Measurements from ENCODE around the gene GLIPR1L2.
"Not testable (repeated sequence)": the region's sequence is repeated elsewhere in the genome, so short reads cannot be mapped to it uniquely, and the experiment has no call there.

The GLIPR1L2 gene

DNA sequence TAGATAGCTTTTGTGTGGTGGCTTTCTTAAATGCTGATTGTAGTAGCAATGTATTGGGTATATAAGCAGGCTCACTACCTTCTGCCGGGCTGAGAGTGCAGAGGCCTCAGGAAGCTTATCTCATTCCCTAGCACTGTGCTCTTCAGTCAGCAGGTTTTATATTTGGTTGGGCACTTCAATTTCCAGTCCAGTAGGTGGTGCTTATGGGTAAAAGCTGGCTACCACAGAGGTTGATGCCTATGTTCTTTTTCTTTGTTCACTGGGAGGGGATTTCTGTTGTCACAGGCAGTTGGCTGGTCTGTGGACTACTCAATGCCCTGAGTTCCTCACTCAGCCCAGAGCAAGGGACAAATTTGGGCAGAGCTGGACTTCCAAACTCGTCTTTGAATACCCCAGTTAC is 46.7 kb downstream of the GLIPR1L2 start:
- DNase-seq (ENCODE audit: low read depth in 2 of 2): no peak

DNA sequence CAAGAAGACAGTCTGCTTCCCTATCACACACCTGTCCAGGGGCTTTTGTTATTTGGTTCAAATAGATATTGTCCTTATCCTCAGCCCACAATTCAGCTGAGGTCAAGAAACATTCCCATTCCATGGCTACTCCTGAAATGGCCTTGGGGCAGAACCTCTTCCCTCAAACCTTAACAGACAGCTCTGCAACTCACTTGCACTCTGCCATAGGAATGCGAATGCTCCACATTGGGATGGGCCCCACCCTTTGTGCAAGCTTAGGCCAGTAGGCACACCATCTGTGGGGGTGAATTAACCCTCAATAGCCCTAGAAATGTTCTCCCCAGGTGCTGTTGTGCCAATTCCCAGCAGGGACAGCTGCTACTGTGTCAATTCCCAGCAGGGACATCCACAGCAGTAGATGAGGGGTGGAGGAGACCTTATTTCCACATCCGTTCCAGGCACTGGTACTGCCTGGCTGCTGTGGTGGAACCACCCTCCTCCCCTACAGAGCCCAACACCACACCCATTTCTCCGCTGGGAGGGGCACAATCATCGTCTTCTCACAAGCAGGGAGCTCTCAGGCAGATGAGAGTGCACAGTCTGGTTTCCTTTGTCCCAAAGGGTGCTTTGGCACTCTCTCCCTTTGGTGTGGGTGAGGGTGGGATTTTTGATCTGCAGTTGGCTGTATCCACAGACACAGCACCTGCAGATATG is 47.3 kb downstream of the GLIPR1L2 start:
- DNase-seq (ENCODE audit: low read depth in 2 of 2): no peak

DNA sequence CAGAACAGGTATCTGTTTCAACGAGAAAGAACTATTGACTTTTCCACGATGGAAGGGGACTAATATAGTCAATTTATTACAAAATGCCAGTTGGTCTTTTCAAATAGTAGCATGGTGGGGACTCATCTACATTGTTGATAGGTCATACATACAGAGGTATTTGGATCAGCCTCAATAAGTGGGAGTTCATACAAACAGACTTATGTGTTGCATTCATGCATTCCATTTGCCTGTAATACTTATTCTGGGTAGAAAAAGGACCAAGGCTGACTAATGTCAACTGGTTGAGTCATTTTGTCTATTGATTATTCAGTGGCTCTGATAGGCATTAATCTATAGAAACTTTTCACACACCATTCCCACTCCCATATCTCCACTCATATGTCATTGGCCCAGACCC is 48.2 kb downstream of the GLIPR1L2 start:
- no peak for DNase-seq (ENCODE audit: low read depth in 2 of 2)

DNA sequence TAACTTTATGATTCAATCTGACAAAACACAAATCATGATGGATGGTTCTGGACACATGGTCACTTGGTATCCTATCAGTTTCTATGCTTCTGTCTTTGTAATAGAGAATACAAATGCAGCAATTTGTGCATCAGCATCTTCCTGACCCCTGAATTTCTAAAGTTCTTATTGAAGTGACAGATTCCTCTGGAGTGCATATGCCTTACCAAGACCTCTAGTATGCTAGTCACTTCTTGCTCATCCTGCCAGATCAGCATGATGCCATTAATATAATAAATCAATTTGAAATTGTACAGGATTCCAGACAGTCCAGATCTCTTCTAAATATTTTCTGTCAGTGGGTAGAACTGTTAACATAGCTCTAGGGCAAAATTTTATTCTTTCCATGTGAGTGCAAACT is 49.0 kb downstream of the GLIPR1L2 start:
- DNase-seq (ENCODE audit: low read depth in 2 of 2): no peak

DNA sequence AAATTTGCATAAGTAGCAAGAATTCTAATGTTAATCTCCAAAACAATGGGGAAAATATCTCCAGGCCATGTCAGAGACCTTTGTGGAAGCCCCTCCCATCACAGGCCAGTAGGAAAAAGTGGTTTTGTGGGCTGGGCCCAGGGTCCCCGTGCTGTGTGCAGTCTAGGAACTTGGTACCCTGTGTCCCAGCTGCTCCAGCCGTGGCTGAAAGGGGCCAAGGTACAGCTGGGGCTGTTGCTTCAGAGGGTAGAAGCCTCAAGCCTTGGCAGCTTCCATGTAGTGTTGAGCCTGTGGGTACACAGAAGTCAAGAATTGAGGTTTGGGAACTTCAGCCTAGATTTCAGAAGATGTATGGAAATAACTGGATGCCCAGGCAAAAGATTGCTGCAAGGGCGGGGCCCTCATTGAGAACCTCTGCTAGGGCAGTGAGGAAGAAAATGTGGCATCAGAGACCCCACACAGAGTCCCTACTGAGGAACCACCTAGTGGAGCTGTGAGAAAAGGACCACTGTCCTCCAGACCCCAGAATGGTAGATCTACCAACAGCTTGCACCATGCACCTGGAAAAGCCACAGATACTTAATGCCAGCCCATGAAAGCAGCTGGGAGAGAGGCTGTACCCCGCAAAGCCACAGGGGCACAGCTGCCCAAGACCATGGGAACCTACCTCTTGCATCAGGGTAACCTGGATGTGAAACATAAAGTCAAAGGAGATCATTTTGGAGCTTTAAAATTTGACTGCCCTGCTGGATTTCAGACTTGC is 51.0 kb downstream of the GLIPR1L2 start:
- not testable (repeated sequence) for DNase-seq (ENCODE audit: low read depth in 2 of 2)

DNA sequence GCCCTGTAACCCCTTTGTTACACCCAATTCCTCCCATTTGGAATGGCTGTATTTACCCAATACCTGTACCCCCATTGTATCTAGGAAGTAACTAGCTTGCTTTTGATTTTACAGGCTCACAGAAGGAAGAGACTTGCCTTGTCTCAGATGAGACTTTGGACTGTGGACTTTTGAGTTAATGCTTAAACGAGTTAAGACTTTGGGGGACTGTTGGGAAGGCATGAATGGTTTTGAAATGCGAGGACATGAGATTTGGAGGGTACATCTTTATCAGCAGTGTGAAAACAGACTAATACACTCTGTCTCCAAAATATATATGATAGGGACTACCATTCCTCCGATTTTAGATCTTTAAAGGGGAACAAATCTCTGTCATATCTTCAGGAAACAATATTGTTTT is 51.6 kb downstream of the GLIPR1L2 start:
- not testable (repeated sequence) for DNase-seq (ENCODE audit: low read depth in 2 of 2)

DNA sequence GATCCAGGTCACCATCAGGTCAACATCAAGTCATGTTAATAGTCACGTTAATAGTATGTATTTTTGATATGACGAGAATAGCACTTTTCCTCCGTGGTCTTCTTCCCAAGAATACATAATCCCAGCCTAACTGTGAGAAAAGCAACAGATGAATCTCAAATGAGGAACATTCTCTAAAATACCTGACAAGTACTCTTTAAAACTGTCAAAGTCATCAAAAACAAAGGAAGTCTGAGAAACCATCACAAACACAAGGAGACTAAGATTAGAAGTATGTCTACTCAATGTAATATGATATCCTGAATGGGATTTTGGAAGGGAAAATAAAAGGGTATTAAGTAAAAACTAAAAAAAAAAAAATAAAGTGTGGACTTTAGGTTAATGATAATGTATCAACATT is 52.8 kb downstream of the GLIPR1L2 start:
- no peak for DNase-seq (ENCODE audit: low read depth in 2 of 2)

DNA sequence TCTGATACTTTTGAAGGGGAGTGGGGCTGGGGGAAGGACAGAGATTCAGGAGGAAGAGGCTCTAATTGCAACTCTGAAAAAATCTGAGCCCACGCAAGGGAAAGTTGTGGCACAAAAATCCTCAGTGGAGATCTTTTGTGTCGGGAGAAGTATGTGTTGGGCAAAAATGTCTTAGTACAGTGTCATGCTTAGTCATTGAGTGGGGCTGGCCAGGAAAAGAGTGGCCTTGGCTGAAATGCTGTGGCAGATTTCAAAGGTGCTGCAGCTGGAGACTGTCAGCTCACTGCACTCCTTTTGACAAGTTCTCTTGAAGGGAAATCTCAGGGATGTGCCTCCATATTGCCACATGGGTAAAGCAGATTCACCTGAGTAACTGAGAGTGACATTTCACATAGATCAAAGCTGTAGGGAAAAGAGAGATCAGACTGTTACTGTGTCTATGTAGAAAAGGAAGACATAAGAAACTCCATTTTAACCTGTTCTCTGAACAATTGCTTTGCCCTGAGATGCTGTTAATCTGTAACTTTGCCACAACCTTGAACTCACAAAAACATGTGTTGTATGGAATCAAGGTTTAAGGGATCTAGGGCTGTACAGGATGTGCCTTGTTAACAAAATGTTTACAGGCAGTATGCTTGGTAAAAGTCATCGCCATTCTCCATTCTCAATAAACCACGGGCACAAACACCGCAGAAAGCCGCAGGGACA is 53.7 kb downstream of the GLIPR1L2 start:
- no peak for DNase-seq (ENCODE audit: low read depth in 2 of 2)

DNA sequence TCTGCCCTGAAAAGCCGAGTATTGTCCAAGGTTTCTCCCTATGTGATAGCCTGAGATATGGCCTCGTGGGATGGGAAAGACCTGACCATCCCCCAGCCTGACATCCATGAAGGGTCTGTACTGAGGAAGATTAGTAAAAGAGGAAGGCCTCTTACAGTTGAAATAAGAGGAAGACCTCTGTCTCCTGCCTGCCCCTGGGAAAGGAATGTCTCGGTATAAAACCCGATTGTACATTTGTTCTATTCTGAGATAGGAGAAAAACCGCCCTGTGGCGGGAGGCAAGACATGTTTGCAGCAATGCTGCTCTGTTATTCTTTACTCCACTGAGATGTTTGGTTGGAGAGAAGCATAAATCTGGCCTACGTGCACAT is 54.2 kb downstream of the GLIPR1L2 start:
- not testable (repeated sequence) for DNase-seq (ENCODE audit: low read depth in 2 of 2)

DNA sequence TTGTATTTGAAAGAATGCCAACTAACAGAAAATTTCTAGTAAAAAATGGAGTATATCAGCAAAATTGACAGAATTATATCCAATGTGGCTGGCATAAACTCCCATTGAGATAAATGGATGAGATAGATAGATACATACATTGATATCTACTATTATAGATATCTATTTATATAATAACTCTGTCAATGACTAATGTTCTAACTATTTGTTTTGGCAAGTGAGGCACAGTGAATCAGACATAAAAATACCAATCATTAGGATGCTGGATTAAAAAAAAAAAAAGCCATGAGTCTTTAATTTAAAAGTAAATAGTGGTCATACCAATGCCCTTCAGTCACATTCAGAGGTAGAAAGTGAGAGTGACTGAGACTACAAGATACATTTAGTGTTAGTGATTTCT is 56.0 kb downstream of the GLIPR1L2 start:
- peak; percentile 76 to 83 for DNase-seq (ENCODE audit: low read depth in 2 of 2)

DNA sequence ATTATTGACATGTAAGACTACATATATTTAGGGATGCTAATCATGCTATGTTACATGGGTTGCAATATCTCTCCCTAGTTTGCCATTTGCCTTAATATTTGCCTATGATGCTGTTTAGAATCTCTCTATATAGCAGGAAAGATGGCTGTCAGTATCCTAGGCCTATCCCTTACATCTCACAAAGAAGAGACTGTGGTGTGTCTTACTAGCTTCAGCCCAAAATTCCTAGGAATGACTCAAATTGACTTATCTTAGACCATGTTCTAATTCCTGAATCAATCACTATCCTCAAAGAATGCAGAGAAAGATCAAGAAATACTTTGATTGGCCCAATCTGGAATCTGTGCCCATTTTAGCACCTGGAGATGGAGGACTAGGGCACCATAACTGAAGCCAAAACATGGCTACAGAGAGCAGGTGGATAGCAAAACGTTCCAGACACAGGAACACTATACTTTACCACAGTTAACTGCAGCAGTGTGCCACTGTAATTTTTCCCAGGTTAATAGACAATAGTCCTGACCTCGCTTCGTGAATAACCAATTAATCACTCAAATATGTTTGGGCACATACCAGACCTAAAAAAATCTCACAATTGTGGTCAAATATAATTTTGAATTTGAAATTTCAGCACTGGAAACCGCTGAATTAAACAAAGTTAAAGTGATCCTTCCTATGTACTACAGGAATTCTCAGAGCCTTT is 57.0 kb downstream of the GLIPR1L2 start:
- DNase-seq (ENCODE audit: low read depth in 2 of 2): no peak

DNA sequence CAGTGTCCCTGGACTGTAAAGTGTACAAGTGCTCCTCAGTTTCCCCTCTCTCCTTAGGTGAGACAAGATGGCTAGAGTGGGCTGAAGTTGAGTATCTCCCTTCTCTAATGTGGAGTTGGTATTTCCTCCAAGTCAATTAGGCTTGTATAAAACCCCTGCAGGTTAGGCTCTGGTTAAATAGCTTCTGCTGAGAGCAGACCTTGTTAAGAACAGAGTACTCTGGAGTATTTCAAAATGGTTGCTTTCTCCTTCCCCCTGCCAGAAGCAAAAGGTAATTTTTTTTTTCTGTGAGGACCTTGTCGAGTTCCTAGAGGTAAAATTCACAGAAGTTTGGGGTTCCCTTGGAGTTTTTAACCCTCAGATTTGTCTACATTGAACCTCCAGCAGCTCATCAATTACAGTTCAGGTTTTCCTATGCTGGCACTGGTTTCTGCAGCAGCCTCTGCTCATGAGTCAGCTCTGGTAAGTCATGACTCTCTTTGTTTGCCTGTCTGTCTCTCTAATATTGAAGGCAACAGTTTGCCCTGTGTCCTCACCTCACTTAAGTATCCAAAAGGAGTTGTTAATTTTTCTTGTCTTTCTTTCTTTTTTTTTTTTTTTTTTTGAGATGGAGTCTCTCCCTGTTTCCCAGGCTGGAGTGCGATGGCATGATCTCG is 61.9 kb downstream of the GLIPR1L2 start:
- no peak for DNase-seq (ENCODE audit: low read depth in 2 of 2)

DNA sequence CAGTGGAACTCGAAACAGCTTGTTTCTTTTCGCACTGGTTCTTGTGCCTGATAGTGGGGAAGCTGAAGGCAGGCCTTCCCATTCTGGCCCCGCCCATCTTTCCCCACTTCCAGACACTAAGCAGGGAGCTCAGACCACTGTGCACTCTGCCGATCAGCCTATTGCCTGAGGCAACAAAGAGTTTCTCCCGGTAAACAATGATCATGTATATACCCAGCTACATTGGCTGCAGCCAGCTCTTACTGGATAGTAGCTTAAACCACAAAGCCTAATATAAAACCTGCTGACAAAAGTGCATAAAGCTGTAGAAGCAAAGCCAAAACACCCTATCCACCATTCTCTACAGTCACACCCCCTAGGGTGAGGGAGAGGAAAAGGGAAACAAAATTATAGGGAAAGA is 65.0 kb downstream of the GLIPR1L2 start:
- no peak for DNase-seq (ENCODE audit: low read depth in 2 of 2)

DNA sequence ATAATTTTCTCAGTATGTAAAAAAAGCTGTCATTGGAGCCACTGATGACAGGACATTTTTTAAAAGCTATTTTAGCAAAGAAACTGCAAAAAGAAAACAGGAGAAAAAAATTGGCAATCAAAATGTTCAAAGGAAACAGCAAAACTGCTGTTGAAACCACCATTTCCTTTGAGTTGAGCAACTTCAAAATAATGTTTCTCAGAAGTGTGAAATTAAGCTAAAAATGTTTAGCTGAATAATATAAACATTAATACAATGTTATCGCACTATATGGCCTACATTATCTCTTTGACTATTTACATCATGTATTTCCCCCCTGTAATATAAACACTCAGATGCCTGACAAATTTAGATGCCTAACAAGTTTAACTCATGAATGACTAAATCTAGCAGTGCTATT is 66.3 kb downstream of the GLIPR1L2 start:
- DNase-seq (ENCODE audit: low read depth in 2 of 2): no peak

DNA sequence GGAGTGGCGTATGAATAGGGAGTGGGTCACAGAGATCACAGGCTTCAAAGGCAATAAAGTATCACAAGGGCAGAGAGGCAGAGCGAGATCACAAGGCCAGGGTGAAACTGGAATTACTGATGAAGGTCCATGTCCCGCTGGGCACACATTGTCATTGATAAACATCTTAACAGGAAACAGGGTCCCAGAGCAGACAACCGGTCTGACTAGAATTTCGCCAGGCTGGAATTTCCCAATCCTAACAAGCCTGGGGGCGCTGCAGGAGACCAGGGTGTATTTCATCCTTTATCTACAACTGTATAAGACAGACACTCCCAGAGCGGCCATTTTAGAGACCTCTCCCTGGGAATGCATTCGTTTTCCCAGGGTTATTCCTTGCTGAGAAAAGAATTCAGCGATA is 67.0 kb downstream of the GLIPR1L2 start:
- not testable (repeated sequence) for DNase-seq (ENCODE audit: low read depth in 2 of 2)

DNA sequence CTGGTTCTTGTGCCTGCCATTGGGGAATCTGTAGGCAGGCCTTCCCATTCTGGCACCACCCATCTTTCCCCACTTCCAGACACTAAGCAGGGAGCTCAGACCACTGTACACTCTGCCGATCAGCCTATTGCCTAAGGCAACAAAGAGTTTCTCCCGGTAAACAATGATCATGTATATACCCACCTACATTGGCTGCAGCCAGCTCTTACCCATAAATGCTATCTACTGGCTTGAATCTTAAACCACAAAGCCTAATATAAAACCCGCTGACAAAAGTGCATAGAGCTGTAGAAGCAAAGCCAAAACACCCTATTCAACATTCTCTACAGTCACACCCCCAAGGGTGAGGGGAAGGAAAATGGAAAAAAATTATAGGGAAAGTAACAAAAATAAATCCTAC is 68.9 kb downstream of the GLIPR1L2 start:
- DNase-seq (ENCODE audit: low read depth in 2 of 2): no peak

DNA sequence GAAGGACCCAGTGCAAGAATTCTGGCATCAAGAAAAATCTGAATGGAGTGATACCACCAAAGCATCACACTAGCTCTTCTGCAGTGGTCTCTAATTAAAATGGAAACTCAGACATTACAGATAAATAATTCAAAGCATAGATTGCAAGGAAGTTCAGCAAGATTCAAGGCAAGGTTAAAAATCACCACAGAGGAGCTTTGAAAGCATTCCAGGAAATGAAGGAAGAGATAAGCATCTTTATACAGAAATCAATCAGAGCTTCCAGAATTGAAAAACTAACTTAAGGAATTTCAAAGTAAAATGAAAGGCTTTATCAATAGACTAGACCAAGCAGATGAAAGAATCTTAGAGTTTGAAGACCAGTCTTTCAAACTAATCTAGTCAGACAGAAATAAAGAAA is 69.3 kb downstream of the GLIPR1L2 start:
- no peak for DNase-seq (ENCODE audit: low read depth in 2 of 2)

DNA sequence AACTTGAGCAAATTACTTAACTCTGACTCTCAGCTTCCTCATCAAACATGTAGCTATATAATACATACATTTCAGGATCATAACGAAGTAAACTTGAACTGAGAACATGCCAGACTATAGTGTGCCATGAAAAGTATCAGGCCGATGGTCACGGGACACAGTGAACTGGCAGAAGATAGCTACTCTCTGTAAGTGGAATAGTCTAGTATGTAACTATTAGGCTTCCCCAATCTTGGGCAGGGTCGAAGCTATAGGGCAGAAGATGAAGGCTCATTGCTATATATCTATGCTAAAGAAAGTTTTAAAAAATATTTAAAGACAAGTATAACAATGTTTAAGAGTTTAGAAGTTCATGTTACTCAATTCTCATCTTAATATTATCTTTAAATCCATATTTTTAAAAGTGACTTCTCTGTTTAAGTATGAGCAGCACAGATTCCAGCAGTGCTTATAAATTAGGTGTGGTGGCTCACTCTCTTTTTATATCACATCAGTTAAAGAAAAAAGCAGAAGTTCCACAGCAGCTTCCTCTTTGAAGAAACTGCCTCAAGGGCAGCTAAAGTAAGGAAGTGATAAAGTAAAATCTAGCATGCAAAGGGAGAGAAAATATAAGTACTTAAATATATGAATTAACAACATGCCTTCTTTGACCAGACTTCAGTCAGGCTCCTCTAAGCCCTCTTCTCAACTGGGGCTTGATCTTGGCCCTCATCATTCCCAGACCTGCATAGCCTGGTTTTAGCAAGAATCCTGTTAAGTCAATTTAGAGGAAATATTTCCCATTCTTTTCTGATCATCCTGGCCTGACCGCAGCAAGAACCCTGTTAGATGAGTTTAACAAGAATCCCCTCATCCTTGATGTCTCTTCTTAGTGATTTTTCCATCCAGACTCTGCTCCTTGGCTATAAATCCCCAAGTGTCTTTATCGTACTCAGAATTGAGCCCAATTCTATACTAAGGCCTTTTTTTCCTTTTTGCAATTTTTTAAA is 81.3 kb downstream of the GLIPR1L2 start:
- DNase-seq (ENCODE audit: low read depth in 2 of 2): no peak

DNA sequence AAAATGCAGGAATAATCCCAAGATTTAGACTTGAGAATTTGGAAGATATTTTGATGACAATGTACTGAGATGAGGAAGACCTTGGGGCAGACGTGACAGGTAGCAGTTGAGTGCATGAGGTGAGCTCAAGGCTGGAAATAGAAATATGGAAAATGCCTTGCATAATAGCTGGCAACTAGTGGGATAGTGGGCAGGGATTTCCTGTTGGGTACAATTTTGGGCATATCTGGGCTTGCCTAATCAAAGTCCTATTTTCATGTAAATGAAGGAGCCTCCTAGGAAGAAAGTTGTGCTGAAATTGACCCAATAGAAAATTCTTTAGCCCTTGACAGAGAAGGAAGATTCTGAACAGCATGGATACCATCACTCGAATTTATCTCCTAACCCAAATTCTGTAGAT is 83.2 kb downstream of the GLIPR1L2 start:
- no peak for DNase-seq (ENCODE audit: low read depth in 2 of 2)

DNA sequence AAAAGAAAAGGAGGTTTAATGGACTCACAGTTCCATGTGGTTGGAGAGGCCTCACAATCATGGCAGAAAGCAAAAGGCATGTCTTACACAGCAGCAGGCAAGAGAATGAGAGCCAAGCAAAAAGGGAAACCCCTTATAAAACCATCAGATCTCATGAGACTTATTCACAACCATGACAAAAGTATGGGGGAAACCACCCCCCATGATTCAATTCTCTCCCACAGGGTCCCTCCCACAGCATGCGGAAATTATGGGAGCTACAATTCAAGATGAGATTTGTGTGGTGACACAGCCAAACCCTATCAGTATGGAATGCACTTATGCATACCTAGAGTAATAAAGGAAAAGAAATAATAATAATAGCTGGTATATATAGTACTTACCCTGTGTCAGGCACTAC is 85.2 kb downstream of the GLIPR1L2 start:
- DNase-seq (ENCODE audit: low read depth in 2 of 2): no peak

DNA sequence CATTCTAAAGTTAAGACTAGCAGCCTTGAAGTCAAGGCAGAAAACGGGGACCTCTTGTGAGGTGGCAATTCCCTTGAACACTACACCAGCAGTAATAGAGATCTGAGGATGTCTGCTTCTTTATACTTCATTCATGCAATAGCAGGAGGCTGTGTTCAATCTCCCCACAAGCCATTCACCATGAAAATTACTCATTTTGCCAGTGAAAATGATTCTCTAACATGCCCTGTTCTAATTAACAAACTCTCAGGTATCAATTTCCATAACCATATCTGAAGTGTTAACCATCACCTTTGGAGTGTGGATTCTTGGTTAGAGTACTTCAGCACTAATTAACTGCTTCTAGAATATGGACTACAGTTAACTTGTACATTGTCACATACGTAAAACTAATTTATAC is 86.2 kb downstream of the GLIPR1L2 start:
- DNase-seq (ENCODE audit: low read depth in 2 of 2): no peak
